Fibroblast of lung (primary cell): ENCODE results near the gene CCL3. TPM values are rescaled to one million over a fixed set of nuclear protein-coding genes. Genes with fewer than 3 reads are reported as not detected.

ENCODE experiments used
- DNase-seq, 2 donors: peaks; one replicate each; pipeline versions ENCODE4 v3.0.0 to v3.0.0-alpha.2; 2010; ENCODE audit warnings: low read depth in 2 of 2
- H2AFZ ChIP-seq: 2 replicates; pipeline ENCODE4 v1.5.1; 2012; ENCODE audit warnings: low read length, control low read depth, inconsistent platforms
- H3K27ac ChIP-seq: 2 replicates; pipeline ENCODE4 v1.5.1; 2011; ENCODE audit warnings: low read length, control low read depth; ENCODE audit not compliant: insufficient read depth
- H3K27me3 ChIP-seq: 2 replicates; pipeline ENCODE4 v1.5.1; 2011; ENCODE audit warnings: mild to moderate bottlenecking, low read length; ENCODE audit not compliant: control insufficient read depth, insufficient read depth
- H3K36me3 ChIP-seq: 2 replicates; pipeline ENCODE4 v1.5.1; 2011; ENCODE audit warnings: low read length; ENCODE audit not compliant: control insufficient read depth, insufficient read depth
- H3K4me1 ChIP-seq: 2 replicates; pipeline ENCODE4 v1.5.1; 2011; ENCODE audit warnings: low read length; ENCODE audit not compliant: control insufficient read depth, insufficient read depth; ENCODE audit errors: extremely low read depth
- H3K4me2 ChIP-seq: 2 replicates; pipeline ENCODE4 v1.5.1; 2011; ENCODE audit warnings: low read length, control low read depth; ENCODE audit not compliant: insufficient read depth; ENCODE audit errors: extremely low read depth
- H3K4me3 ChIP-seq, 4 experiments: fragments of 200-600 bp in 1 of 4; sonication (generic) in 1 of 4; replicated peaks in 1 of 4; 2 replicates each; pipeline ENCODE4 v1.5.1; 2011 to 2016; ENCODE audit warnings: low read length in 4 of 4, low read depth in 3 of 4, mild to moderate bottlenecking in 3 of 4, control low read depth in 2 of 4, inconsistent platforms in 1 of 4, mixed read lengths in 1 of 4; ENCODE audit not compliant: insufficient read depth in 1 of 4; ENCODE audit errors: control extremely low read depth in 1 of 4
- H3K79me2 ChIP-seq: 2 replicates; pipeline ENCODE4 v1.5.1; 2012; ENCODE audit warnings: mild to moderate bottlenecking, low read length, inconsistent platforms; ENCODE audit not compliant: control insufficient read depth, insufficient read depth
- H3K9ac ChIP-seq: 2 replicates; pipeline ENCODE4 v1.5.1; 2011; ENCODE audit warnings: mild to moderate bottlenecking, low read length, control low read depth; ENCODE audit not compliant: insufficient read depth
- H3K9me3 ChIP-seq: 2 replicates; pipeline ENCODE4 v1.5.1; 2012; ENCODE audit warnings: low read depth, low read length; ENCODE audit not compliant: control insufficient read depth, insufficient read depth
- H4K20me1 ChIP-seq: 2 replicates; pipeline ENCODE4 v1.5.1; 2011; ENCODE audit warnings: low read length; ENCODE audit not compliant: control insufficient read depth, insufficient read depth; ENCODE audit errors: extremely low read depth
- CTCF ChIP-seq, 2 donors: IDR thresholded peaks in 1 of 2; conservative IDR thresholded peaks in 1 of 2; 1 replicate in 1 of 2; 2 replicates in 1 of 2; pipeline ENCODE4 v1.5.1; 2011 to 2012; ENCODE audit warnings: low read length in 2 of 2, control low read depth in 1 of 2, inconsistent platforms in 1 of 2, low read depth in 1 of 2, mild to moderate bottlenecking in 1 of 2
- EZH2 ChIP-seq: IDR thresholded peaks from 2 replicates; pipeline ENCODE4 v1.5.1; 2012; ENCODE audit warnings: low read length, control low read depth, mild to moderate bottlenecking; ENCODE audit errors: missing control alignments
- polyA plus RNA-seq, 2 donors: library from polyadenylated mRNA; depleted of rRNA in 1 of 2; stranded (reverse) in 1 of 2; unstranded in 1 of 2; fragments of >200 nt; gene quantifications; 2 replicates each; pipeline ENCODE4 v1.2.1, GENCODE V29; 2011 to 2012; ENCODE audit warnings: missing spikeins in 1 of 2
- total RNA-seq: library from RNA; depleted of rRNA; stranded (reverse); fragments of >200 nt; gene quantifications from 2 replicates; pipeline ENCODE4 v1.2.1, GENCODE V29; 2014

CCL3 gene
- total and polyA plus RNA-seq, 2 donors (not counting 1 experiment from before 2014, with no cell fraction given) = not detected

DNA sequence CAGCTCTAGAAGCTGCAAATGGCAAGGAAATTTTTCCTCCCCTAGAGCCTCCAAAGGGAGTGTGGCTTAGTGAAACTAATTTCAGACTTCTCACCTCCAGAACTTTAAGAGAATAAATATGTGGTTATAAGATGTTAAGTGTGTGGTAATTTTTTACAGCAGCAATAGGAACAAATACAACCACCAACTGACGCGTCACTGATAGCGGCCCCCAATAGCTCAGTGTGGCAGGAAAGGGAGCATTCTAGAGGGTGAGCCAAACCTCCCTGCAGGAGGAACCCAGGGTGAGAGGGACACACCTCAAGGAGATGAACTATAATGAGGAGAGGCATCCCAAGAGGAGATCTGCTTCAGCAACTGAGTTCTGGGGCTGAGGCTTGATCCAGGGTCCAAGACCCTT, 17.7 kb upstream of the CCL3 start:
- Histone ChIP-seq H3K9me3 (no peaks in the 10 kb centered on the region), H3K79me2 (no peaks in the 10 kb centered on the region), H3K4me2 (no peak overlapping the region), H3K4me1 (no peaks in the 10 kb centered on the region), H2AFZ (no peak overlapping the region), H3K27me3 (no peaks in the 10 kb centered on the region), H3K27ac (no peak overlapping the region), H3K36me3 (no peaks in the 10 kb centered on the region), H3K9ac (no peak overlapping the region), H3K4me3 (no peak overlapping the region), H4K20me1 (no peaks in the 10 kb centered on the region)
- no peak for DNase-seq
- no peak for TF ChIP-seq CTCF (conservative IDR thresholded peaks at IDR 0.05 in 1 of 2, IDR thresholded peaks at IDR 0.05 in 1 of 2; ENCODE audit: low read depth in 1 of 2, low read length in 2 of 2)
- no peak for TF ChIP-seq EZH2

- no peak overlapping the region for H3K27ac ChIP-seq
- no peaks in the 10 kb centered on the region for H3K9me3 ChIP-seq
- H3K79me2 ChIP-seq = no peaks in the 10 kb centered on the region
- no peak overlapping the region for H2AFZ ChIP-seq
- H4K20me1 ChIP-seq = no peaks in the 10 kb centered on the region
- no peak for DNase-seq
- no peak overlapping the region for H3K4me3 ChIP-seq
- TF ChIP-seq CTCF (conservative IDR thresholded peaks at IDR 0.05 in 1 of 2, IDR thresholded peaks at IDR 0.05 in 1 of 2; ENCODE audit: low read depth in 1 of 2, low read length in 2 of 2) (no peak), EZH2 (no peak)
- no peaks in the 10 kb centered on the region for H3K4me1 ChIP-seq
- no peak overlapping the region for H3K9ac ChIP-seq
- no peak overlapping the region for H3K4me2 ChIP-seq
- H3K36me3 ChIP-seq = no peaks in the 10 kb centered on the region
- no peaks in the 10 kb centered on the region for H3K27me3 ChIP-seq
These were observed 16.5 kb upstream of the CCL3 start for GRCh38 chr17:36106493-36106835.

GRCh38 chr17:36105781-36106492, 16.0 kb upstream of the CCL3 start:
- H3K4me1 ChIP-seq = no peaks in the 10 kb centered on the region
- no peaks in the 10 kb centered on the region for H3K79me2 ChIP-seq
- no peak overlapping the region for H2AFZ ChIP-seq
- TF ChIP-seq CTCF (conservative IDR thresholded peaks at IDR 0.05 in 1 of 2, IDR thresholded peaks at IDR 0.05 in 1 of 2; ENCODE audit: low read depth in 1 of 2, low read length in 2 of 2) (no peak), EZH2 (no peak)
- H4K20me1 ChIP-seq = no peaks in the 10 kb centered on the region
- no peak overlapping the region for H3K9ac ChIP-seq
- H3K27ac ChIP-seq = no peak overlapping the region
- H3K4me3 ChIP-seq = no peak overlapping the region
- H3K27me3 ChIP-seq = no peaks in the 10 kb centered on the region
- H3K9me3 ChIP-seq = no peaks in the 10 kb centered on the region
- no peak for DNase-seq
- H3K36me3 ChIP-seq = no peaks in the 10 kb centered on the region
- H3K4me2 ChIP-seq = no peak overlapping the region
